ENCODE results near the gene BHLHE23. TPM values are rescaled to one million over a fixed set of nuclear protein-coding genes. Genes with fewer than 3 reads are reported as not detected.
A peak's percentile ranks its signal among the peaks of the same experiment; 100 is the strongest.

Gene BHLHE23
- total RNA-seq, 1 donor from 2014 or later: 23.9 TPM

DNA sequence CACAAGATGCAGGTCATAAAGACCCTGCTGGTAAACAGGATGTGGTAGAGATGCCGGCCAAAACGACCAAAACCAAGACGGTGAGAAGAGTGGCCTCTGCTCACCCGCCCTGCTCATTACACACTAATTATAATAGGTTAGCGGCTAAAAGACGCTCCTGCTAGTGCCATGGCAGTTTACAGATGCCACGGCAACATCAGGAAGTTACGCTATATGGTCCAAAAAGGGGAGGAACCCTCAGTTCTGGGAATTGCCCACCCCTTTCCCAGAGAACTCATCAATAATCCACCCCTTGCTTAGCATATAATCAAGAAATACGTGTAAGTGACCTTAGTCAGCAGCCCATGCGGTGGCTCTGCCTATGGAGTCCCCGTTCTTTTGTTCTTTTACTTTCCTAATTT is 17.6 kb downstream of the BHLHE23 start:
- TF ChIP-seq, protein P1, sequence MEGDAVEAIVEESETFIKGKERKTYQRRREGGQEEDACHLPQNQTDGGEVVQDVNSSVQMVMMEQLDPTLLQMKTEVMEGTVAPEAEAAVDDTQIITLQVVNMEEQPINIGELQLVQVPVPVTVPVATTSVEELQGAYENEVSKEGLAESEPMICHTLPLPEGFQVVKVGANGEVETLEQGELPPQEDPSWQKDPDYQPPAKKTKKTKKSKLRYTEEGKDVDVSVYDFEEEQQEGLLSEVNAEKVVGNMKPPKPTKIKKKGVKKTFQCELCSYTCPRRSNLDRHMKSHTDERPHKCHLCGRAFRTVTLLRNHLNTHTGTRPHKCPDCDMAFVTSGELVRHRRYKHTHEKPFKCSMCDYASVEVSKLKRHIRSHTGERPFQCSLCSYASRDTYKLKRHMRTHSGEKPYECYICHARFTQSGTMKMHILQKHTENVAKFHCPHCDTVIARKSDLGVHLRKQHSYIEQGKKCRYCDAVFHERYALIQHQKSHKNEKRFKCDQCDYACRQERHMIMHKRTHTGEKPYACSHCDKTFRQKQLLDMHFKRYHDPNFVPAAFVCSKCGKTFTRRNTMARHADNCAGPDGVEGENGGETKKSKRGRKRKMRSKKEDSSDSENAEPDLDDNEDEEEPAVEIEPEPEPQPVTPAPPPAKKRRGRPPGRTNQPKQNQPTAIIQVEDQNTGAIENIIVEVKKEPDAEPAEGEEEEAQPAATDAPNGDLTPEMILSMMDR (IDR thresholded peaks at IDR 0.05; ENCODE audit: partially characterized antibody, unreplicated experiment): no peak
- no peak for DNase-seq
- no peak overlapping the region for H3K27ac Mint-ChIP-seq (ENCODE audit: unreplicated experiment)
- no peak overlapping the region for H3K4me3 Mint-ChIP-seq (ENCODE audit: unreplicated experiment)
- peaks cover 11% of the 10 kb centered on the region for H3K27me3 Mint-ChIP-seq (ENCODE audit: unreplicated experiment)
- H3K36me3 Mint-ChIP-seq (ENCODE audit: unreplicated experiment): no peaks in the 10 kb centered on the region
- peaks cover 34% of the 10 kb centered on the region for H3K4me1 Mint-ChIP-seq (ENCODE audit: low read depth, unreplicated experiment)
- H3K9me3 Mint-ChIP-seq (ENCODE audit: unreplicated experiment): peaks cover 13% of the 10 kb centered on the region

DNA sequence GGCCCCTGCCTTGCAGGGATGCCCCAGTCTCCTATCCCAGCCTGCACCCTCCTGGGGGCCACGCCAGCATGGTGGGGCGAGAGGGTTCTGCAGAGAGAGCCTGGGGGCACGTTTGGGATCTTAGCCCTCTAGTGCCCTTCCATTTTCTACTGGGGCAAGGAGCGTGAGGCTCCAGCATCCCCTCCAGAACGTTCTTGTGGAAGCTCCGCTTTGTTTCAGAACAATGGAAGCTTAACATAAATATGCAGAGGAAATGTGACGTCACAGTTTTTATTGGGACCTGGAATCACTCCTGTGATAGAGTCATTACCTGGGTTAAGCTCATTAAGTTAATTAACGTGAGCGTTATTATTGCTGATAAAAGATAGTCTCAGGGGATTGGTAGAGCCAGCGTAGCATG is 19.6 kb downstream of the BHLHE23 start:
- H3K27me3 Mint-ChIP-seq (ENCODE audit: unreplicated experiment): peaks cover 15% of the 10 kb centered on the region
- no peak overlapping the region for H3K27ac Mint-ChIP-seq (ENCODE audit: unreplicated experiment)
- H3K4me1 Mint-ChIP-seq (ENCODE audit: low read depth, unreplicated experiment): peaks cover 41% of the 10 kb centered on the region
- no peaks in the 10 kb centered on the region for H3K36me3 Mint-ChIP-seq (ENCODE audit: unreplicated experiment)
- TF ChIP-seq, protein P1 (IDR thresholded peaks at IDR 0.05; ENCODE audit: partially characterized antibody, unreplicated experiment): no peak
- no peak overlapping the region for H3K4me3 Mint-ChIP-seq (ENCODE audit: unreplicated experiment)
- H3K9me3 Mint-ChIP-seq (ENCODE audit: unreplicated experiment): peaks cover 15% of the 10 kb centered on the region
- DNase-seq: no peak

DNA sequence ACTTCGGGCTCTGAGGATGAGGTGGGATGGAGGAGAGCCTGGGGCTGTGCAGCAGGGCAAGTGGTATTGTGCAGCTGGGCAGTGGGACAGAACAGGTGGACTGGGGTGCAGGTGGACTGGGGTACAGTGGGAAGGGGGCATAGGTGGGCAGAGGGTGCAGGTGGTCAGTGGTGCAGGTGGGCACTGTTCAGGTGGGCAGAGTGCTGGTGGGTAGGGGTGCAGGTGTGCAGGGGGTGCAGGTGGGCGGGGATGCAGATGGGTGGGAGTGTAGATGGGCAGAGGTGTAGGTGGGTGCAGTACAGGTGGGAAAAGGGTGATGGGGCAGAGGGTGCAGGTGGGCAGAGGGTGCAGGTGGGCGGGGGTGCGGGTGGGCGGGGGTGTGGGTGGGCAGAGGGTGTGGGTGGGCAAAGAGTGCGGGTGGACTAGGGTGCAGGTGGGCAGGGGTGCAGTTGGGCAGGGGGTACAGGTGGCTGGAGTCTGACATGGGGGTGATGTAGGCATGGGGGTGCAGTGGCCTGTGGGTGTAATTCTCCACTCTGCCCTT is 20.4 kb downstream of the BHLHE23 start:
- DNase-seq: peak; percentile 20
- Mint-ChIP-seq H3K4me3 (ENCODE audit: unreplicated experiment) (no peak overlapping the region), H3K36me3 (ENCODE audit: unreplicated experiment) (no peaks in the 10 kb centered on the region), H3K27me3 (ENCODE audit: unreplicated experiment) (peaks cover 15% of the 10 kb centered on the region), H3K27ac (ENCODE audit: unreplicated experiment) (peak overlapping the region; percentile 59), H3K9me3 (ENCODE audit: unreplicated experiment) (peaks cover 15% of the 10 kb centered on the region), H3K4me1 (ENCODE audit: low read depth, unreplicated experiment) (peaks cover 40% of the 10 kb centered on the region)
- TF ChIP-seq, protein P1 (IDR thresholded peaks at IDR 0.05; ENCODE audit: partially characterized antibody, unreplicated experiment): no peak

DNA sequence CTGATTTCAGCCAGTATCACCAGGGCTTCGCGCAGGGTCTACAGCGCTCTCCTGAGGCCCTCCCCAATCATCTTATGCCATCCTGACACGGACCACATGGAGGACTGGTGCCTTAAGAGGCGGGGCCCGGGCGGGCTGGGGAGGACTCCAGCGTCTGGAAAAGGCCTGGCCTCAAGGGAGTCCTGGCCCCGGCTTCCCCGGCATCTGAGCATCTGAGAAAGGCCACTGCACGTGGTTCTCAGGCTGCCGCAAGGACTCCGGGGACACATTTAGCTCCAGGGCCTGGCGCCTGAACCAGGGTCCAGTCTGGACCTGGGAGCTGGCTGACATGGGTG is 21.4 kb downstream of the BHLHE23 start:
- H3K4me1 Mint-ChIP-seq (ENCODE audit: low read depth, unreplicated experiment): peaks cover 37% of the 10 kb centered on the region
- peak; percentile 64 for DNase-seq
- H3K27ac Mint-ChIP-seq (ENCODE audit: unreplicated experiment): peak overlapping the region; percentile 100
- H3K36me3 Mint-ChIP-seq (ENCODE audit: unreplicated experiment): no peaks in the 10 kb centered on the region
- H3K9me3 Mint-ChIP-seq (ENCODE audit: unreplicated experiment): peaks cover 16% of the 10 kb centered on the region
- peak overlapping the region; percentile 81 for H3K4me3 Mint-ChIP-seq (ENCODE audit: unreplicated experiment)
- H3K27me3 Mint-ChIP-seq (ENCODE audit: unreplicated experiment): peaks cover 16% of the 10 kb centered on the region
- TF ChIP-seq, protein P1 (IDR thresholded peaks at IDR 0.05; ENCODE audit: partially characterized antibody, unreplicated experiment): no peak

DNA sequence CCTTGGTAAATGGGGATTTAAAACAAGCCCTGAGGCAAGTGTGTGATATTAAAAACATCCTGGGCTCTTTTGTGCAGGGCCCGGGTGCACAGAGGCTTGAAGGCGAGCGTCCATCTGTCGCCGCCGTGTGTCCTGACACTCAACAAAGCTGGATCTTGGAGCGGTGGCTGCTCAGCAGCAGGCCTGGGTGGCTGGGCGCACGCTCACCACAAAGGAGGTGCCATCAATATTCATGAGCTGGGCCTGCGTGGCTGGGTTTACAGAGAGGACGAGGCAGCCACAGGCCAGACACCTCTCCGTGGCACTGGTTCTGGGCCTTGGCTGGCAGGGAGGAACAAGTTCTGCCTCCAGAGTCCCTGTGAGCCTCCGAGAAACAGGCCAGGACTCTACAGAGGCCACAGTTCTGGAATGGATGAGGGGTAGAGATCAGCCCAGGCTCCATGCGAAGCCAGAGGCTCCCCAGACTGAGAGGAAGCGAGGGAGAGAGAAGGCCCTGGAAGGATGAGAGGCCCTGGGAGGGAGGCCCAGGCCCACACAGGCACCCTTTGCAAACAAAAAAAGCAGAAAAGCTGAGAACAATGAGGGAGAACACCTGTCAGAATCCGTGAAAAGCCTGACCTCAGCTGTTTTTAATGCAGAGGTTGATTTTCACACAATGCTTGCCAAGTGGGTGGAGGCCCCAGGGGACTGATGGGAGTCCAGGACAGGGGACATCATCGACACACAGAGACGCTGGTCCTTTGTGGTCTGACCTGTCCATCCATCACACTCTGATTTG is 21.9 kb downstream of the BHLHE23 start:
- H3K4me1 Mint-ChIP-seq (ENCODE audit: low read depth, unreplicated experiment): peaks cover 39% of the 10 kb centered on the region
- no peaks in the 10 kb centered on the region for H3K36me3 Mint-ChIP-seq (ENCODE audit: unreplicated experiment)
- peaks cover 18% of the 10 kb centered on the region for H3K9me3 Mint-ChIP-seq (ENCODE audit: unreplicated experiment)
- TF ChIP-seq, protein P1 (IDR thresholded peaks at IDR 0.05; ENCODE audit: partially characterized antibody, unreplicated experiment): no peak
- peak overlapping the region; percentile 100 for H3K27ac Mint-ChIP-seq (ENCODE audit: unreplicated experiment)
- peak overlapping the region; percentile 81 for H3K4me3 Mint-ChIP-seq (ENCODE audit: unreplicated experiment)
- peak; percentile 87 for DNase-seq
- H3K27me3 Mint-ChIP-seq (ENCODE audit: unreplicated experiment): peaks cover 18% of the 10 kb centered on the region

Data from glutamatergic neuron (in vitro differentiated cells).